IMR-90 (cell line): ENCODE data around the gene ATF1. TPM values are rescaled to one million over a fixed set of nuclear protein-coding genes. Genes with fewer than 3 reads are reported as not detected.

Experiments
- ATAC-seq: fragments of 200-7000 bp; cut with Tn5 transposase; 2 replicates; pipeline ENCODE4 v1.9.1; 2020; ENCODE audit warnings: low read depth, mild to moderate bottlenecking, moderate library complexity
- BruUV-seq: library from RNA; stranded (reverse); fragments of 400-500 nt; replicated peaks from 2 replicates; lab custom pipeline; 2021; lab: Mats Ljungman, UMichigan
- CTCF ChIA-PET: fragments of 300-600 bp; formaldehyde crosslinking; extraction: SDS; loops from one replicate; lab custom pipeline; 2021; ENCODE audit warnings: antibody characterized with exemption; lab: Yijun Ruan, JAX
- POLR2A ChIA-PET: fragments of 300-600 bp; sonication (Branson Sonifier 250); formaldehyde crosslinking; loops from one replicate; lab custom pipeline; 2022; ENCODE audit warnings: antibody characterized with exemption; ENCODE audit not compliant: unreplicated experiment; lab: Charles Lee
- DNase-seq: peaks from one replicate; pipeline ENCODE4 v3.0.0; 2013
- H2AFZ ChIP-seq: replicated peaks from 2 replicates; pipeline ENCODE3; 2013; ENCODE audit warnings: low read length, mild to moderate bottlenecking; ENCODE audit not compliant: poor library complexity
- H2AK5ac ChIP-seq: 2 replicates; pipeline ENCODE4 v1.6.1; 2013; ENCODE audit warnings: low read depth, low read length, inconsistent platforms
- H2AK9ac ChIP-seq: replicated peaks from 2 replicates; pipeline ENCODE3; 2013; ENCODE audit warnings: mild to moderate bottlenecking, low read depth, low read length, moderate library complexity; ENCODE audit not compliant: poor library complexity
- H2BK120ac ChIP-seq: 2 replicates; pipeline ENCODE4 v1.6.1; 2013; ENCODE audit warnings: low read depth, low read length, inconsistent platforms
- H2BK15ac ChIP-seq: 3 replicates; pipeline ENCODE4 v1.6.1; 2013; ENCODE audit warnings: low read depth, low read length, inconsistent platforms
- H2BK20ac ChIP-seq: 2 replicates; pipeline ENCODE4 v1.6.1; 2013; ENCODE audit warnings: low read depth, mild to moderate bottlenecking, inconsistent platforms, low read length, moderate library complexity
- H2BK5ac ChIP-seq: 2 replicates; pipeline ENCODE4 v1.6.1; 2013; ENCODE audit warnings: mild to moderate bottlenecking, low read depth, low read length, inconsistent platforms; ENCODE audit not compliant: poor library complexity, severe bottlenecking
- H3K14ac ChIP-seq: replicated peaks from 2 replicates; pipeline ENCODE4 v1.6.1; 2013; ENCODE audit warnings: low read depth, low read length, inconsistent platforms
- H3K18ac ChIP-seq: 2 replicates; pipeline ENCODE4 v1.6.1; 2013; ENCODE audit warnings: low read depth, low read length, control low read depth
- H3K23ac ChIP-seq: 2 replicates; pipeline ENCODE4 v1.6.1; 2013; ENCODE audit warnings: low read depth, low read length, inconsistent platforms
- H3K27ac ChIP-seq: 2 replicates; pipeline ENCODE4 v1.5.1; 2013; ENCODE audit warnings: mild to moderate bottlenecking, control low read depth, low read length; ENCODE audit not compliant: insufficient read depth
- H3K27me3 ChIP-seq: 2 replicates; pipeline ENCODE4 v1.6.1; 2013; ENCODE audit warnings: low read length; ENCODE audit not compliant: control insufficient read depth, insufficient read depth
- H3K36me3 ChIP-seq: 2 replicates; pipeline ENCODE4 v1.6.1; 2013; ENCODE audit warnings: low read length, mixed read lengths; ENCODE audit not compliant: control insufficient read depth, insufficient read depth
- H3K4ac ChIP-seq: 2 replicates; pipeline ENCODE4 v1.6.1; 2013; ENCODE audit warnings: low read depth, low read length, inconsistent platforms
- H3K4me1 ChIP-seq: 2 replicates; pipeline ENCODE4 v1.6.1; 2013; ENCODE audit warnings: low read length, mixed read lengths; ENCODE audit not compliant: control insufficient read depth, insufficient read depth
- H3K4me2 ChIP-seq: 2 replicates; pipeline ENCODE4 v1.6.1; 2013; ENCODE audit warnings: low read depth, mild to moderate bottlenecking, control low read depth, low read length, moderate library complexity
- H3K4me3 ChIP-seq: 2 replicates; pipeline ENCODE4 v1.5.1; 2013; ENCODE audit warnings: low read depth, mild to moderate bottlenecking, control low read depth, low read length, moderate library complexity; ENCODE audit not compliant: insufficient read depth
- H3K56ac ChIP-seq: 2 replicates; pipeline ENCODE4 v1.6.1; 2013; ENCODE audit warnings: low read length, inconsistent platforms; ENCODE audit not compliant: insufficient read depth; ENCODE audit errors: extremely low read depth
- H3K79me1 ChIP-seq, 2 experiments: 2 replicates each; pipeline ENCODE4 v1.6.1; 2013; ENCODE audit warnings: low read length in 2 of 2, inconsistent platforms in 1 of 2, low read depth in 1 of 2
- H3K9ac ChIP-seq: 2 replicates; pipeline ENCODE4 v1.6.1; 2013; ENCODE audit warnings: low read depth, low read length, control low read depth
- H3K9me1 ChIP-seq: 2 replicates; pipeline ENCODE4 v1.6.1; 2013; ENCODE audit warnings: low read length, inconsistent platforms; ENCODE audit not compliant: insufficient read depth
- H3K9me3 ChIP-seq: 2 replicates; pipeline ENCODE4 v1.6.1; 2013; ENCODE audit warnings: low read length; ENCODE audit not compliant: control insufficient read depth, insufficient read depth
- H4K20me1 ChIP-seq: 2 replicates; pipeline ENCODE4 v1.6.1; 2013; ENCODE audit warnings: low read length, inconsistent platforms; ENCODE audit not compliant: insufficient read depth
- H4K5ac ChIP-seq: 2 replicates; pipeline ENCODE4 v1.6.1; 2013; ENCODE audit warnings: mild to moderate bottlenecking, low read depth, low read length, control low read depth
- H4K8ac ChIP-seq, 2 experiments: 2 replicates each; pipeline ENCODE4 v1.6.1; 2013; ENCODE audit warnings: low read depth in 2 of 2, low read length in 2 of 2, control low read depth in 1 of 2, inconsistent platforms in 1 of 2
- H4K91ac ChIP-seq: 2 replicates; pipeline ENCODE4 v1.6.1; 2013; ENCODE audit warnings: low read depth, low read length, inconsistent platforms; ENCODE audit not compliant: insufficient read depth
- BHLHE40 ChIP-seq: fragments of 150-350 bp; IDR thresholded peaks from 2 replicates; pipeline ENCODE4 v1.6.1; 2016; ENCODE audit warnings: mild to moderate bottlenecking, low read depth, low read length
- CEBPB ChIP-seq: IDR thresholded peaks from 2 replicates; pipeline ENCODE4 v1.6.1; 2012; ENCODE audit warnings: low read depth, low read length, improper control_type of control experiment
- CHD1 ChIP-seq: IDR thresholded peaks from 2 replicates; pipeline ENCODE4 v1.6.1; 2012; ENCODE audit warnings: low read depth, low read length, improper control_type of control experiment
- FOS ChIP-seq: fragments of 150-350 bp; IDR thresholded peaks from 2 replicates; pipeline ENCODE4 v1.6.1; 2016; ENCODE audit warnings: low read depth, low read length
- MAFK ChIP-seq: IDR thresholded peaks from 2 replicates; pipeline ENCODE4 v1.6.1; 2012; ENCODE audit warnings: low read depth, low read length, improper control_type of control experiment
- MAZ ChIP-seq: IDR thresholded peaks from 2 replicates; pipeline ENCODE4 v1.6.1; 2012; ENCODE audit warnings: low read depth, mild to moderate bottlenecking, low read length, improper control_type of control experiment, moderate library complexity, borderline replicate concordance
- MXI1 ChIP-seq: IDR thresholded peaks from 2 replicates; pipeline ENCODE4 v1.6.1; 2012; ENCODE audit warnings: low read depth, mild to moderate bottlenecking, low read length, moderate library complexity, borderline replicate concordance
- POLR2A ChIP-seq: IDR thresholded peaks from 2 replicates; pipeline ENCODE4 v1.6.1; 2012; ENCODE audit warnings: mild to moderate bottlenecking, low read depth, low read length
- RAD21 ChIP-seq: IDR thresholded peaks from 2 replicates; pipeline ENCODE4 v1.6.1; 2012; ENCODE audit warnings: low read length, improper control_type of control experiment
- RCOR1 ChIP-seq: IDR thresholded peaks from 2 replicates; pipeline ENCODE4 v1.6.1; 2012; ENCODE audit warnings: mild to moderate bottlenecking, low read length, improper control_type of control experiment; ENCODE audit not compliant: insufficient replicate concordance
- SMC3 ChIP-seq: fragments of 150-350 bp; IDR thresholded peaks from 2 replicates; pipeline ENCODE4 v1.6.1; 2016; ENCODE audit warnings: low read depth, mild to moderate bottlenecking, antibody characterized with exemption, low read length, moderate library complexity
- WGBS, 2 experiments: methylation state at CpG; one replicate each; pipeline versions ENCODE4 v1.1.5 to v1.1.7; 2013; ENCODE audit warnings: missing lambda C conversion rate in 2 of 2; ENCODE audit not compliant: insufficient read length in 1 of 2; ENCODE audit errors: extremely low coverage in 2 of 2; 5-methylcytosine and 5-hydroxymethylcytosine counted together
- dilution Hi-C: fragments of 300-500 bp; cut with HindIII; formaldehyde crosslinking; loops from one replicate; pipeline ENCODE4 v1.14.3; 2018; ENCODE audit warnings: low sequenced_read_pairs; ENCODE audit not compliant: unreplicated experiment
- in situ Hi-C: fragments of 300-500 bp; cut with MboI; formaldehyde crosslinking; loops from 3 replicates; pipeline ENCODE4 v1.14.3; 2019; ENCODE audit warnings: low sequenced_read_pairs, inconsistent platforms, mixed read lengths
- intact Hi-C: fragments of 100-400 bp; cut with micrococcal nuclease; formaldehyde crosslinking; loops from 2 replicates; pipeline ENCODE4 v1.10.0; 2022
- polyA plus RNA-seq, 3 experiments: library from polyadenylated mRNA; depleted of rRNA; stranded (reverse); fragments of >200 nt; gene quantifications; 2 replicates each; pipeline ENCODE4 v1.2.3, GENCODE V29; 2012; ENCODE audit warnings: low replicate concordance in 1 of 3
- total RNA-seq: library from RNA; depleted of rRNA; stranded (reverse); fragments of >200 nt; gene quantifications from 2 replicates; pipeline ENCODE4 v1.2.3, GENCODE V29; 2012
- TF ChIP-seq, protein P1 (sequence below): fragments of 150-350 bp; IDR thresholded peaks from 2 replicates; pipeline ENCODE4 v1.6.1; 2016; ENCODE audit warnings: low read depth, mild to moderate bottlenecking, low read length, moderate library complexity, borderline replicate concordance
- TF ChIP-seq, protein P2 (sequence below): fragments of 150-350 bp; IDR thresholded peaks from 2 replicates; pipeline ENCODE4 v1.6.1; 2017; ENCODE audit warnings: mild to moderate bottlenecking, antibody characterized with exemption, low read length, low read depth
- TF ChIP-seq, protein P3 (sequence below): conservative IDR thresholded peaks from 2 replicates; pipeline ENCODE4 v1.5.1; 2012; ENCODE audit warnings: mild to moderate bottlenecking, low read depth, low read length, improper control_type of control experiment

The ATF1 gene
- total and polyA plus RNA-seq, 2 of the 4 experiments (the other 2 are of a cell fraction) = 20.6 to 24.0 TPM

DNA sequence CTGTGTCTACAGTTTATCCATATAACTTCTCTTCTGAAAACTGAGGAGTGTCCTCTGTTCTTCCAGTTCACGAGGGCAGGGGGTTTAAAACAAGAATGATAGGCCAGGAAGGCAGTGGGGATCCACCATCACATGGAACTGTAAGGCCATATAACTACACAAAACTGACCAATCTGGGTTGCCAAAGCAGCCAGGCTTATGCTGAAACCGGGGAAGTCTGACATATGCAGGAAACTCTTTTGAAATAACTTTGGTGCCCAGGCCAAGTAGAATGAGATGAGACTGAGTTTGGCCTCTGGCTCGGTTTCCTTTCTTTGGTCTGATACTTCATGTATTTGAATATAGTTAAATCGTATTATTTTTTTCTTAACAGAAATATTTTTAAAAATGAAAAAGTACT is 18.0 kb upstream of the ATF1 start:
- Histone ChIP-seq H3K36me3 (peaks cover 30% of the 10 kb centered on the region), H3K27me3 (no peaks in the 10 kb centered on the region), H2BK15ac (no peak overlapping the region), H3K4ac (no peak overlapping the region), H4K20me1 (no peaks in the 10 kb centered on the region), H3K4me2 (no peak overlapping the region), H3K9me1 (peaks cover 7% of the 10 kb centered on the region; the same call in 1 of the 2 replicates), H2AFZ (no peak overlapping the region), H3K23ac (no peak overlapping the region; the same call in 1 of the 2 replicates), H4K91ac (no peak overlapping the region), H3K79me1 (0 out of 4 replicates have a peak, but pooled peaks cover 0 to 3% of the 10 kb centered on the region in 2 experiments), H2BK20ac (no peak overlapping the region), H3K4me3 (no peak overlapping the region), H3K9me3 (no peaks in the 10 kb centered on the region), H3K18ac (no peak overlapping the region), H3K9ac (no peak overlapping the region), H3K27ac (no peak overlapping the region), H2AK5ac (no peak overlapping the region), H2AK9ac (no peak overlapping the region), H3K14ac (no peak overlapping the region), H4K8ac (no peak overlapping the region), H3K56ac (no peak overlapping the region), H4K5ac (no peak overlapping the region), H3K4me1 (no peaks in the 10 kb centered on the region), H2BK120ac (no peak overlapping the region), H2BK5ac (no peak overlapping the region)
- ATAC-seq (no peak), DNase-seq (no peak)
- dilution Hi-C loops = no loop called here
- intact Hi-C loops = no loop called here
- CTCF ChIA-PET = no interaction called here
- no TSS peak for BruUV-seq
- in situ Hi-C loops = no loop called here
- no peak for TF ChIP-seq CEBPB
- TF ChIP-seq POLR2A = no peak
- no peak for TF ChIP-seq MAFK
- TF ChIP-seq, protein P1, sequence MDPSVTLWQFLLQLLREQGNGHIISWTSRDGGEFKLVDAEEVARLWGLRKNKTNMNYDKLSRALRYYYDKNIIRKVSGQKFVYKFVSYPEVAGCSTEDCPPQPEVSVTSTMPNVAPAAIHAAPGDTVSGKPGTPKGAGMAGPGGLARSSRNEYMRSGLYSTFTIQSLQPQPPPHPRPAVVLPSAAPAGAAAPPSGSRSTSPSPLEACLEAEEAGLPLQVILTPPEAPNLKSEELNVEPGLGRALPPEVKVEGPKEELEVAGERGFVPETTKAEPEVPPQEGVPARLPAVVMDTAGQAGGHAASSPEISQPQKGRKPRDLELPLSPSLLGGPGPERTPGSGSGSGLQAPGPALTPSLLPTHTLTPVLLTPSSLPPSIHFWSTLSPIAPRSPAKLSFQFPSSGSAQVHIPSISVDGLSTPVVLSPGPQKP = no peak
- TF ChIP-seq RAD21 = no peak
- TF ChIP-seq MAZ = no peak
- TF ChIP-seq SMC3 = no peak
- TF ChIP-seq, protein P2, sequence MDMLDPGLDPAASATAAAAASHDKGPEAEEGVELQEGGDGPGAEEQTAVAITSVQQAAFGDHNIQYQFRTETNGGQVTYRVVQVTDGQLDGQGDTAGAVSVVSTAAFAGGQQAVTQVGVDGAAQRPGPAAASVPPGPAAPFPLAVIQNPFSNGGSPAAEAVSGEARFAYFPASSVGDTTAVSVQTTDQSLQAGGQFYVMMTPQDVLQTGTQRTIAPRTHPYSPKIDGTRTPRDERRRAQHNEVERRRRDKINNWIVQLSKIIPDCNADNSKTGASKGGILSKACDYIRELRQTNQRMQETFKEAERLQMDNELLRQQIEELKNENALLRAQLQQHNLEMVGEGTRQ = no peak
- no peak for TF ChIP-seq RCOR1
- TF ChIP-seq FOS = no peak
- no peak for TF ChIP-seq MXI1
- TF ChIP-seq CHD1 = no peak
- TF ChIP-seq, protein P3, sequence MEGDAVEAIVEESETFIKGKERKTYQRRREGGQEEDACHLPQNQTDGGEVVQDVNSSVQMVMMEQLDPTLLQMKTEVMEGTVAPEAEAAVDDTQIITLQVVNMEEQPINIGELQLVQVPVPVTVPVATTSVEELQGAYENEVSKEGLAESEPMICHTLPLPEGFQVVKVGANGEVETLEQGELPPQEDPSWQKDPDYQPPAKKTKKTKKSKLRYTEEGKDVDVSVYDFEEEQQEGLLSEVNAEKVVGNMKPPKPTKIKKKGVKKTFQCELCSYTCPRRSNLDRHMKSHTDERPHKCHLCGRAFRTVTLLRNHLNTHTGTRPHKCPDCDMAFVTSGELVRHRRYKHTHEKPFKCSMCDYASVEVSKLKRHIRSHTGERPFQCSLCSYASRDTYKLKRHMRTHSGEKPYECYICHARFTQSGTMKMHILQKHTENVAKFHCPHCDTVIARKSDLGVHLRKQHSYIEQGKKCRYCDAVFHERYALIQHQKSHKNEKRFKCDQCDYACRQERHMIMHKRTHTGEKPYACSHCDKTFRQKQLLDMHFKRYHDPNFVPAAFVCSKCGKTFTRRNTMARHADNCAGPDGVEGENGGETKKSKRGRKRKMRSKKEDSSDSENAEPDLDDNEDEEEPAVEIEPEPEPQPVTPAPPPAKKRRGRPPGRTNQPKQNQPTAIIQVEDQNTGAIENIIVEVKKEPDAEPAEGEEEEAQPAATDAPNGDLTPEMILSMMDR = no peak
- TF ChIP-seq BHLHE40 = no peak
- POLR2A ChIA-PET = no interaction called here
- WGBS, 2 experiments = no CpG with 5 or more reads among the region's 4 CpGs
